Hematopoietic multipotent progenitor cell treated with erythropoietin and hydrocortisone succinate and interleukin-3 and kit ligand, for 8 days (in vitro differentiated cells): ENCODE measurements around the gene GRK5.

ENCODE experiments used
- DNase-seq: peaks from one replicate; pipeline ENCODE4 v3.0.0-alpha.2; 2015

GRK5 gene

DNA sequence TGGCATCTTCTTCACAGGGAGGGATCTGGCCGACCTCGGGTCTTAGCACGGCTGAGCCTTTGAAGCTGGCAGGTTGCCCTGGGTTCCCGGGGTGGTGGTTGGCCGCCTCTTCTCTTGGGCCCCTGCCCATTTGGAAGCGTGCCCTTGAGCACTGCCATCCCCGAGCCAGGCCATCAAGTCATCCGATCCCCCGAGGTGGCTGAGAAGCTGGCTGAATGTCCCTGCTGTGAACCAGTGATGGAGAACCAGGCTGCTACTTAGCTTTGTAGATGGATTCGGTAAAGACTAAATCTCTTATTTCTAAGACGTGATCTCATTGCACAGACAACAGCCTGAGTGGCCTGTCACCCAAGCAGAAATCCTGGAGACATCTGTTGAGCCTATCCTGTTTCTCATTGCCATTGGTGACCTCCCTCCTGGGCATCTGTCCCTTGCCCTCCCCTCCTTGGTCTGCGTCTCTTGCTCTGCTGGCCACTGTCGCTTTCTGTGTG lies 74.3 kb downstream of the GRK5 start:
- DNase-seq = no peak

DNA sequence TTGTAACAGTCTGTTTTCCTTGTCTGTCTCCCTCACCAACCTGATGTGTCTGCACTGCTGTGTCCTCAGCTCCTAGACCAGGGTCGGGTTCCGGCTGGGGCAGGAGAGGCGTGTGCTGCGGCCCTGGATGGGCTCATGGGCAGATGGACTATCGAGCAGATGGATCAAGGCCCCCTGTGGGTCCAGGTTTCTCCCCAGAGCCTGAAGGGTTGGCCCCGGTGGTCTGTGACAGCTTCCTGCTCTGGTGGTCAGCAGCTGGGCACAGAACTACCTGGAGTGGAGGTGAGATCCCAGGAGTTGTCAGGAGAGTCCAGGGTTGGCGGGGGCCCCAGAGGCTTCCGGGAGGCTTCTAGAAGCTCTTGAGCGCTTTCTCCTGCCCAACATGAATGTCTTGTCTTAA lies 75.1 kb downstream of the GRK5 start:
- no peak for DNase-seq

DNA sequence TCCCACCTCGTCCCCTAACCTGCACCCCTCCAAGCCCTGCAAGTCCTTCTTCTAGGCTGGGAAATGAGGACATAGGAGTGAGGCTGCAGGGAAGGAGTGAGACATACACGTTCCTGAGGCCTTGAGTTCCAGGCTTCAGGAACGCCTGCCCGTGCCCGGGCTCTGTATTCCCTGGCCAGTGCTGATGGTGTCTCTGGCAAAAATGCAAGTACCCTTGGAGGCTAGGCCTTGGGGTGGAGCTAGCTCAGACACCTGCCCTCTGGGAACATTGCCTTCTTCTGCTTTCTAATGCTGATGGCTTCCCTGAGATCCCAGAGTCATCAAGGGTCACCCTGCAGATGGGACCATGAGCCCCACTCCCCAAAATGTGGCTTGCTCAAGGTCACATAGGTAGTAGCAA lies 76.0 kb downstream of the GRK5 start:
- no peak for DNase-seq

DNA sequence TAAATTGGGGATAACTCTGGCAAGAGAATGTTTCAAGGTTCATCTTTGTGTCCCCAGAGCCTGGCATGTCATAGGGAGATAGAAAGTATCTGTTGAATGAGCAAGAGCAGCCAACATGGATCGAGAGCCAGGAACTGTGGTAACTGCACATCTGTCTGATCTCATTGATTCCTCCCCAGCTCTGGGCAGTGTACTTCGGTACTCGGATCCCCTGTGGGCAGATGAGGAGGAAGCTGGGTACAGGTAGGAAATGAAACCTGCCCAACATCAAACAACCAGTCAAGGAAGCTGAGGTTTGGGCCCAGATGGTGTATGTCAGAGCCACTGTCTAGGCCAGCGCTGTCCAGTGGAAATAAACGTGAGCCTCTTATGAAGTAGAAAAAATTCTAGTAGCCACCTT lies 76.4 kb downstream of the GRK5 start:
- no peak for DNase-seq

DNA sequence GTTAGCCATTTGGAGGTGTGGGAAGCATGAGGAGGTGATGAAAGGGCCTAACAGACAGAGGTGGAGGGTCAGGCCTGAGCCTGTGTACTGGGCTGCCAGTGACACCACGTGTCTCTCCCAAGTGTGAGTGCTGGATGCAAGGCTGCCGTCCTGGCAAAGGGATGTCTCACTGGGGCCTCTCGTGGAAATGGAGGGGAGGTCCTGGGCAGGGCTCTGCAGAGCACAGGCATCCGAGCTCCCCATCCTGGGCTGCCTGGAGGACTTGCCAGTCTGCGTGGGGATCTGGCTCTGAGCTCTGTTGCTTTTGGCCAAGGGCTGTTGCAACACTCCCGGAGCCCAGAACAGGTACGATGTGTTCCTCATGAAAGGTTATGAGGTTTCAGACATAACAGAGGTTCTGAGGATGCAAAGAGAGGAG lies 77.3 kb downstream of the GRK5 start:
- no peak for DNase-seq

DNA sequence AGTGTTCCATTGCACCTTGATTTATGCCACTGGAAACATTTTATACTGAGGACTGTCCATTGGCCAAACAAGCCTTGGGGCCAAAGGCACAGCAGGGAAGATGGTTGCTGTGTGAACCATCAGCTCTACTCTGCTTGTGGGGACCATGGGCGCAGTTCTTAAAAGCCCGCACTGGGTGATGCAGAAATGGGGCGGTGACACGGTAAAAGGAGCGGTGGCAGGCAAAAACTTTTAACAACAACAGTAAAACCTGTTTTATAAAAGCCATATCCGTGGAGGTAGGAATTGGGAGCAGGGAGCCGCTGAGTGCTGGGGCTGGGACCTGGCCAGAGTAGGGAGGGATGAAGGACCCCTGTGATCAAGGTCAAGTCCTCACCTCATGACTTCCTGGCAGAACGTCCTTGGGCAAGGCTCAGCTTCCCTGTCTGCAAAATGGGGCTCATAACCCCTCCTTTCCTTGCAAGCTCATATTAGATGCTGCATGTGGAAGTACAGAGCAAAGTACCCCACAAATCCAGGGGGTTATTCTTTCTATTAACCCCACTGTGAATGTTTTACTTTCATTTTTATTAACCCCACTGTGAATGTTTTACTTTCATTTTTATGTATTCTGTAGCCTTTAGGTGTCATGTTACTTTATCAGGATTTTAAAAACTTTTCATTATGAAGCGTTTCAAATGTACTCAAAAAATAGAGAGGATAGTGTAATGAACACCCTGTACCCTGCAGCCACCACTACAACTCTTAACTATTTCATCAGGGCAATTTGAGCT lies 78.3 kb downstream of the GRK5 start:
- no peak for DNase-seq

DNA sequence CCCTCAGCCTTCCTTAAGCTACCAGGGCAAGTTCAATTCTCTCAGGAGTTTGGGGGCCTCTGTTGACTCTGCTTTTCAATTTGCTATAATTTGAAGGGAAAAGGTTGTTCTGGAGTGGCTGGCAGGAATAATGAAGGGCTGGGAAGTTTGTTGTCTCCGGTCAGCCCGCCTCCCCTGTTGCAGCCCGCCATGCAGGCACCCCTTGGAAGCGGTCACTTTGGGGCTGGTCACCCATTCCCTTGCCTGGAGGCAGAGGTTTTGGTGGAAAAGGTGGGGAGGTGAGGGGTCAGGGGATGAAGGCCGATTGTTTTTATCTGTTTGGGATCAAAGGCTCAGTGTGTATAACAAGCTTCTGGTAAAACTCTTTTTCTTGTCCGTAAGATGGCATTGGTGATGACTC lies 79.1 kb downstream of the GRK5 start:
- DNase-seq = no peak

DNA sequence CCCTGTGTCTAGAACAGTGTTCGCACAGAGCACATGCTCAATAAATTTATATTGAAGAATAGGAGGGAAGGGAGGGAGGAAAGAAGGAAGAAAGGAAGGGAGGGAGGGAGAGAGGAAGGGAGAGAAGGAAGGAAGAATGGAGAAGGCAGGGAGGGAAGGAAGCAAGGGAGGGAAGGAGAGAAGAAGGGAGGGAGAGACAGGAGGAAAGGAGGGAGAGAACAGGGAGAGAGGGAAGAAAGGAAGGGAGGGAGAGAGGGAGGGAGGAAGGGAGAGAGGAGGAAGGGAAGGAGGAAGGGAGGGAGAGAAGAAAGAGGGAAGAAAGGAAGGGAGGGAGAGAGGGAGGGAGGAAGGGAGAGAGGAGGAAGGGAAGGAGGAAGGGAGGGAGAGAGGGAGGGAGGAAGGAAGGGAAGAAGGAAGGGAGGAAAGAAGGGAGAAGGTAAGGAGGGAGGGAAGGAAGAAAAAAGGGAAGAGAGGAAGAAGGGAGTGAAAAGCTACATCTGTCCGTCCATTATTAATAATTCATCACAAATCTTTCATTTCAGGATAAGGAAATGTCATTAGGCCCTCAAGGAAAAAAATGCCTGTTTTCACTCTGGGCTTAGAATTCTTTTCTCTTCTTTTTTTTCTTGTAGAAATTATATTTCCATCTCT lies 79.7 kb downstream of the GRK5 start:
- DNase-seq = no peak

DNA sequence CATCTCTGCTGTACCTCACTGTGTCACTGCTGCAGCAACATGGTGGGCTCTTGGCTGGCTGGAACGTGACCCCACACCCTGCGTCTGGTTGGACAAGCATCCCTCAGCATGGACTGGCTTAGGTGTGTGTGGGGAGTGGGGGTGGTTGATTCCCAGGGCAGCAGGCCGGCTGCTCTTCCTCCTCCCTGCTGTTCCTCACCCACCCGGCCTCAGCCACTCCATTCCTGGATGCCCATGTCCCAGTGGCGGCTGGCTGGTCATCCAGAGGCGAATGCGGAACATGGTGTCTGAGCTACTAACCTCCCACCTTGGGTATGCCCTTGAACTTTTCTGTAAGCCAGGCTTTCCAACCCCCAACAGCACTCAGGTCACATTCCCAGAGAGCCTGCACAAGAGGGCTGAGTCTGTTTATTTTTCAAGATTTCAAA lies 81.2 kb downstream of the GRK5 start:
- DNase-seq = no peak

DNA sequence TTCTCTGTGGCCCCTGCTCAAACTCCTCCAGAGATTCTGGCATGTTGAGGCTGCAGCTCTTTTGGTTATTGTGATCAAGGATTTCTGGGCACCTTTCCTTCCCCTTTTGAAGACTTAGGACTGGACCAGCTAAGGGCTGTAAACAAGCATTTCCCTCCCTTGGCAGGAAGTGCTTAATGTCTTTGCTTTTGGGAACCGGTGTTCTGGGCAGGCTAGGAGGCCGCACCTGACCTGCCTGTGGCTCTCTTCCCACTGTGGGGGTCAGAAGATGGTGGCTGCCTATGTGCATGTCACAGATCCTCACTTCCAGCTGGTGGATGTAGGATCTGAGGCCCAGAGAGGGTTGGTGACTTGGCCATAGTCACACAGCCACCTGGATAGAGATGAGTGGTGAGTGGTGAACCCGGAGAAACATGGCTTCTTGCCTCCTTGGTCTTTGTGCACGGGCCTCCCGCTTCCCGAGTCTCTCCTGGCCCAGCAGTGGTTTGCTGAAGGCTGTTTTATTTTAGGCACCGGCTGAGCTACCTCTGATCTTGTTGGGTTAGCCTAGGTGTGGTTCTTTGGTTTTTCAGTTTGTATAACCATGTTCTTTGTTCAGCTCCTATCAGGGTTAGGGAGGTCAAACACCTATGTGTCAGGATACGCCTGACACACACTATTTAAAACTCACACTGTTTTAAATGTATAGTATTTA lies 82.0 kb downstream of the GRK5 start:
- no peak for DNase-seq

DNA sequence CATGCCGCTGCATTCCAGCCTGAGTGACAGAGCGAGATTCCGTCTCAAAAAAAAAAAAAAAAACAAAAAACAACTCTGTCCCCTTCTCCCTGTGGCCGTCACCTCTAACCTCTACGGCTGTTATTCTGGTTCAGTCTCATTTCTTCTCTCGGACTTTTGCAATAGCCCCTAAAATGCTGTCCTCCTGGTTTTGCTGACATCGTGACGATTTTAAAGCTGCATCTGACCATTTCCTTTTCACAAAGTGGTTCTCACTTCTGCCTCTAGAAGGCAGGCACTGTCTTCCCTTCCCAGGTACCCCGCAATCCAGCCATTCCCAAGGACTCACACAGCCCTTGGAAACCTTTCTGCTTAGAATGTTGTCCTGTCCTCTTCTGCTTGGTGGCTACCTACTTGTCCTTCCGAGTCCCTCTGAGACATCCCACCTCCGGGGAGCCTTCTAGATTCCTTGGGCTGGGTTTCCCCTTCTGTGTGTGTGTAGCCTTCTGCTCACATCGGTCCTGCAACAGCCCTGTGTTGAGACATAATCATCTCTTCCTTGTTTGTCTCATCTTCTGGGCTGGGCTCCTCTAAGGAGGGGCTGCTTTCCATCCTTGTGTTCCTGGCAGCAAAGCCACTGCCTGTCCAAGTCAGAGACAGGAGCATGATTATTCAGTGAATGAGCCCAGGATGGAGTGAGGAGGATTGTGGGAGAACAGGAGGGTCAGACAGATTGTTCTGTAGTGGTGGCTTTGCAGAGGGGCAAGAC lies 83.1 kb downstream of the GRK5 start:
- no peak for DNase-seq

DNA sequence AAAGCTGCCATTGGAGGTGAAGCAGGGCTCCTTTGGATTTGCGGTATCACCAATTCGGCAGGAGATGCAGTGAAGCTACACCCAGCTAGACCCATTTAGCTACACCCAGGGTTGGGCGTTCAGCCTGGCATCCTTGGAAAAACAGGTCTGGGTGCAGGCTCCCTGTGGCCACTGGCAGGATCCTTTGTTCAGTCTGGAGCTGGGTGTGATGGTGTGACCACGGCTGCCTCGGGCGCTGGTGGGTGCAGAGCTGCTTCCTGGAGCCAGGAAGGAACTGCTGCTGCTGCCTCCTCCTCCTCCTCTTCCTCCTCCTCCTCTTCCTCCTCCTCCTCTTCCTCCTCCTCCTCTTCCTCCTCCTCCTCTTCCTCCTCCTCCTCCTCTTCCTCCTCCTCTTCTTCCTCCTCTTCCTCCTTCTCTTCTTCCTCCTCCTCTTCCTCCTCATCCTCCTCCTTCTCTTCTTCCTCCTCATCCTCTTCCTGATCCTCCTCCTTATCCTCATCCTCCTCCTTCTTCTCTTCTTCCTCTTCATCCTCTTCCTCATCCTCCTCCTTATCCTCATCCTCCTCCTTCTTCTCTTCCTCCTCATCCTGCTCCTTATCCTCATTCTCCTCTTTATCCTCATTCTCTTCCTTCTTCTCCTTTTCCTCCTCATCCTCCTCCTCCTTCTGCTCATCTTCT lies 84.0 kb downstream of the GRK5 start:
- no peak for DNase-seq

DNA sequence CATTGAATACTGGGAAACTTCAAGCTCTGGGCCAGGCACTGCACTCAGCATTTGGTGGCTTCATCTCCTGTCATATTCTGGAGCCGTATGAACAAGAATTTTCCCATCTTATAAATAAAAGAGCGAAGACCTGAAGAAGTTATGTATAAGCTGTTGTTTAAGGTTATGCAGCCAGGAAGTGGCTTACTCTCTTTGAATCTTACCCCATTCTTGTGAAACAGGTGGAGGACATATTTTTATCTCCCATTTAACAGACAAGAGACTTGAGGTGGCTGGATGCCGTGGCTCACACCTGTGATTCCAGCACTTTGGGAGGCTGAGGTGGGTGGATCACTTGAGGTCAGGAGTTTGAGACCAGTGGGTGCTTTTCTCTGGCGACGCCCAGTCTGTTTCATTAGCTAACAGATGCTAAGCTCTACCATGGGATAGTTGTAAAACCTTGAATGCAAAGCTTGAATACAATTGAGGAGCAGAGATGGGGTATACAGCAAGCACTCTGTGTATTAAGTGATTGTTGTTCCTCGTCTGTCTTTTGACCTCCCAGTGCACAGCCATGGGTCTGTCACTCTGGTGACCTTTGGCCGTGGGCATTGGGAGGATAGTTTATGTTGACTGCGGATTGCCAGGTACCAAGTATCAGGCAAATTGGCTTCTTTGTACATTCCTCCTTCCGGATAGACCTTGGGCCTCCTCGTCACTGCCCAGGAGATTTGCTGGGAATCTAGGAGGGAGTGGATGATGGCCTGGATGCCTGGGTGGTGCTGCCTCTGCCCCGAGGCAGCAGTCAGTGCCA lies 85.8 kb downstream of the GRK5 start:
- DNase-seq = no peak

DNA sequence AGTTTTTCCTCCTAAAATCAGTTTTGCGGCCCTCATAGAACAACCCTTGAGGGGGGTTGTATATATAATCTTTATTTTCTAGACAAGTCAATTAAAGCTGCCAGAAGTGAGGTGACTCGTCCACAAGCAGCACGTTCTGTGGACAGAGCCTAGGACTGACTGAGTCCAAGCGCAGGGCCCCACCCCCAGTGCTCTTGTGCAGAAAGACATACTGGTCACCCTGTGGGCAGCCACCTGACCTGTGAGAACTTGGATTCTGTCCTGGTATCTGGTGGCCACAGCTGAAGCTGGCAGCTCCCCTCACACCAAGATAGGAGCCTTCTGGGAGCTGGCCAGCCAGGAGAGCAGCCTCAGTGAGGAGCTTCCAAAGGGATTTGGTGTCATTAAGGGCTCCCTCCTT lies 89.3 kb downstream of the GRK5 start:
- no peak for DNase-seq

DNA sequence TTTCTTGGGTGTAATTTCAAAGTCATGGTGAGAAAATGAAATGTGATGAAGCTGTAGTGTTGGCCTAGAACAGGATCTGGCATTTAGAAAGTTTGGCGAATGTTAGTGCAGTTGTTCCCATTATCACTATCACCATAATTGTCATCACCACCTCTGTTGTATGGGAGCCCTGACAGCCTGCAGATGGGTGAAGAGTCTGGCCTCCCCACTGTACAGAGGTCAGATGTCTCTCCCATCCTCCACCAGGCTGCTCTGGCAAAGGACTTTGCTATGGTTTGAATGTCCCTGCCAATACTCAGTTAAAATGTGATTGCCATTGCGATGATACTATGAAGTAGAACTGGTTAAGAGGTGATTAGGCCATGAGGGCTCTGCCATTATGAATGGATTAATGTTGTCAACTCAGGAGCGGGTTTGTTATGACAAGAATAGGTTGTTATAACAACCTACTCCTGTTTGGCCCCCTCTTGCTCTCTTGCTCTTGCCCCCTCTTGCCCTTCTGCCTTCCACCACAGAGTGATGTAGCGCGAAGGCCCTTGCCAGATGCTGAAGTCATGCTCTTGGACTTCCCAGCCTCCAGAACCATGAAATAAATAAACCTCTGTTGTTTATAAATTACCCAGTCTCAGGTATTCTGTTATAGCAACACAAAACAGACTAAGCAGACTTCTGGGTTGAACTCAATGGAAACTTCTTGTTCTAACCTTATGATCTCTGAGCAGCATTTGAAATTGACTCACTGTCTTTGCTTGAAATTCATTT lies 90.0 kb downstream of the GRK5 start:
- DNase-seq = no peak

DNA sequence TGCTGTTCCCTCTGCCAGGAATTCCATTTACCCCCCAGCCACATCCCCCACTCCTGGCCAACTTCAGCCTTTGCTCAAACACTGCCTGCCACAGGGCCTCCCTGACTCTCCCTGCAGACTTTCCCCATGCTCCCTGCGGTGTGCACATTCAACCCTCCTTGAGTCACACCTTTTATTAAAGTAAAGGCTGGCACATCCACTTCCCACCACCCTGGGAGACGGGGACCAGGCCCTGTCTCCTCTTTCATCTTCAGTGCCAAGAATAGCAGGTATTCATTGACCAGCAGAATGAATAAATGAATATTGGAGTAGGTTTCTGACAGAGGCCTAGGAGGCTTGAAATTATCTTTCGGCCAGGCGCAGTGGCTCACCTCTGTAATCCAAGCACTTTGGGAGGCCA lies 91.4 kb downstream of the GRK5 start:
- no peak for DNase-seq

DNA sequence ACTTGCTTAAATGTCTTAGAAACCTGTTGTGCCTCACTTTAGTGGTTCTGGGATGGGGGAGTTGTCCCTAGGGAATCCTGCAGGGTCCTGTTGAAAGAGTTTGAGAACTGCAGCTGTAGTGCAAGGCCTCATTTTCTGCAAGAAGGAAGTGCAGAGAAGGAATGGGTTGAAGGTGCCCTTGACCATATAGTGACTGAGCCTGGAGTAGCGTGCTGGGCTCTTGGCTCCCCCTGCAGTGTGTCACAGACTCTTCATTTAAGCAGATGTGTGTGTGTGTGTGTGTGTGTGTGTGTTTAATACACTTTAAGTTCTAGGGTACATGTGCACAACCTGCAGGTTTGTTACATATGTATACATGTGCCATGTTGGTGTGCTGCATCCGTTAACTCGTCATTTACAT lies 92.2 kb downstream of the GRK5 start:
- DNase-seq = peak; percentile 21

DNA sequence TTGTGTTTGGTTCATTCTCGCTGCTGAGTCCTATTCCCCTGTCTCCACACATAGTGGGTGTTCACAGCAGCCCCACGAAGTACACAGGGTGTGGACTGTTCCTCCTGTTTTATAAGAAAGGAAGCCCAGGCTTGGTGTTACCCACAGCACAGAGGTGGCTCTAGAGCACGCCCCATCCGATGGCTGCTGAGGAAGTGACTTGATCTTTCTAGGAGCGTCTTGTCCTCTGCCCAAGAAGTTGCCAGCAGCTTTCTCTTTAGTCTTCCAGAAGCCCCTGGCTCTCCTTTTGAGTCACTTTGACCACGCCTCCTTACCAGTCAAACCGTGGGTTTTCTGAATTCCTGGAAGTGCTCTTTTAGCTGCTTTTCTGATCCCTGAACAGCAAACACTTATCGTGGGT lies 94.0 kb downstream of the GRK5 start:
- peak; percentile 47 for DNase-seq

DNA sequence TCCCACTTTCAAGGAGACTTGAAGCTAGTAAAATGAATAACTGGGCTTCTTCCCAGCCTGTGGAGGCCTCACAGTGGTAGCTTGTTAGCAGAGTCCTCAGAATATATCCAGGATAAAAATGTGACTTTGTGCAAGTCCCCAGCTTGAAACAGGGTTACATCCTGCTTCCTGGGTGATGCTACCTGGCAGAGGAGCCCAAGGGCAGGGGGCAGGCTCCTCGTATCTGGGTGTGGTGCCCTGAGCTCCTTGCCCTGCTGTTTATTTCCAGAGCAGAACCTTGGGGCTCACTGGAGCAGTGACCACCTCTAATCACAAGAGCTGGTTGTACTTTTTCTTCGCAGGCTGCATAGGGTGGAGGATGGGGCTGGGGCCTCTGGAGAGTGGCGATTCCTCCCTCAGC lies 94.8 kb downstream of the GRK5 start:
- no peak for DNase-seq

DNA sequence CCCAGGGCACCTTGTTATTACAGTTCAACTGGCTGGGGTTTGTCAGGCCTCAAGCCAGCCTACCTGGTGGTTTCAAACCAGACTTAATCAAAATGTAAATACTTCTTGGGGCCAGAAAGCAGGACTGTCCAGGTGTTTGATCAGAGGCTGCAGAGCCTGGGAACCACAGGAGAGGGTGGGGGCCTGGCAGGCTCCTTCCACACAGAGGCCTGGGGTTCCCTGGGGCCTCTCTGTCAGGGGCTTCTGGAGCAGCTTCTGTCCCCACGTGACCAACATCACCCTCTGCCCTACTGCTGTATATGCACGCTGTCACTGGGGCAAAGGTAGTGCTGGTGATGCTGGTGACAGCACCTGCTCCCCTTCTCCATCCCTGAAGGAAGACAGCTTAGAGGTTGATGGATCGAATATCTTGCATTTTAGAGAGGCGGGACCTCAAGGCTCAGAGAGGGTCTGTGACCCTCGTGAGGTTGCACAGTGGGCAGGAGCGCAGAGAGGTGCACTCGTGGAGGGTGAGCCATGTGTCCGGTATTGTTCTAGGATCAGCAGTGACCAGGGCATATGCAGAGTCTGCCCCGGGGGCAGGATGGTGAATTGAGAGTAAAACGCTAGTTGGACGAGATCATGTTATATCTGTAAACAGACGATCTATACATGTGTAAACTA lies 95.4 kb downstream of the GRK5 start:
- no peak for DNase-seq
